Fibroblast of lung (primary cell): Measurements from ENCODE around the gene ZNF644. TPM values are rescaled to one million over a fixed set of nuclear protein-coding genes. Genes with fewer than 3 reads are reported as not detected.

Experiments used
- DNase-seq, 2 donors: peaks; one replicate each; pipeline versions ENCODE4 v3.0.0 to v3.0.0-alpha.2; 2010; ENCODE audit warnings: low read depth in 2 of 2
- H2AFZ ChIP-seq: 2 replicates; pipeline ENCODE4 v1.5.1; 2012; ENCODE audit warnings: low read length, control low read depth, inconsistent platforms
- H3K27ac ChIP-seq: 2 replicates; pipeline ENCODE4 v1.5.1; 2011; ENCODE audit warnings: low read length, control low read depth; ENCODE audit not compliant: insufficient read depth
- H3K27me3 ChIP-seq: 2 replicates; pipeline ENCODE4 v1.5.1; 2011; ENCODE audit warnings: mild to moderate bottlenecking, low read length; ENCODE audit not compliant: control insufficient read depth, insufficient read depth
- H3K36me3 ChIP-seq: 2 replicates; pipeline ENCODE4 v1.5.1; 2011; ENCODE audit warnings: low read length; ENCODE audit not compliant: control insufficient read depth, insufficient read depth
- H3K4me1 ChIP-seq: 2 replicates; pipeline ENCODE4 v1.5.1; 2011; ENCODE audit warnings: low read length; ENCODE audit not compliant: control insufficient read depth, insufficient read depth; ENCODE audit errors: extremely low read depth
- H3K4me2 ChIP-seq: 2 replicates; pipeline ENCODE4 v1.5.1; 2011; ENCODE audit warnings: low read length, control low read depth; ENCODE audit not compliant: insufficient read depth; ENCODE audit errors: extremely low read depth
- H3K4me3 ChIP-seq, 4 experiments: fragments of 200-600 bp in 1 of 4; sonication (generic) in 1 of 4; replicated peaks in 1 of 4; 2 replicates each; pipeline ENCODE4 v1.5.1; 2011 to 2016; ENCODE audit warnings: low read length in 4 of 4, low read depth in 3 of 4, mild to moderate bottlenecking in 3 of 4, control low read depth in 2 of 4, inconsistent platforms in 1 of 4, mixed read lengths in 1 of 4; ENCODE audit not compliant: insufficient read depth in 1 of 4; ENCODE audit errors: control extremely low read depth in 1 of 4
- H3K79me2 ChIP-seq: 2 replicates; pipeline ENCODE4 v1.5.1; 2012; ENCODE audit warnings: mild to moderate bottlenecking, low read length, inconsistent platforms; ENCODE audit not compliant: control insufficient read depth, insufficient read depth
- H3K9ac ChIP-seq: 2 replicates; pipeline ENCODE4 v1.5.1; 2011; ENCODE audit warnings: mild to moderate bottlenecking, low read length, control low read depth; ENCODE audit not compliant: insufficient read depth
- H3K9me3 ChIP-seq: 2 replicates; pipeline ENCODE4 v1.5.1; 2012; ENCODE audit warnings: low read depth, low read length; ENCODE audit not compliant: control insufficient read depth, insufficient read depth
- H4K20me1 ChIP-seq: 2 replicates; pipeline ENCODE4 v1.5.1; 2011; ENCODE audit warnings: low read length; ENCODE audit not compliant: control insufficient read depth, insufficient read depth; ENCODE audit errors: extremely low read depth
- EZH2 ChIP-seq: IDR thresholded peaks from 2 replicates; pipeline ENCODE4 v1.5.1; 2012; ENCODE audit warnings: low read length, control low read depth, mild to moderate bottlenecking; ENCODE audit errors: missing control alignments
- polyA plus RNA-seq, 2 donors: library from polyadenylated mRNA; depleted of rRNA in 1 of 2; stranded (reverse) in 1 of 2; unstranded in 1 of 2; fragments of >200 nt; gene quantifications; 2 replicates each; pipeline ENCODE4 v1.2.1, GENCODE V29; 2011 to 2012; ENCODE audit warnings: missing spikeins in 1 of 2
- total RNA-seq: library from RNA; depleted of rRNA; stranded (reverse); fragments of >200 nt; gene quantifications from 2 replicates; pipeline ENCODE4 v1.2.1, GENCODE V29; 2014
- TF ChIP-seq, protein P1 (sequence below), 2 donors: IDR thresholded peaks in 1 of 2; conservative IDR thresholded peaks in 1 of 2; 1 replicate in 1 of 2; 2 replicates in 1 of 2; pipeline ENCODE4 v1.5.1; 2011 to 2012; ENCODE audit warnings: low read length in 2 of 2, control low read depth in 1 of 2, inconsistent platforms in 1 of 2, low read depth in 1 of 2, mild to moderate bottlenecking in 1 of 2

The ZNF644 gene
- total and polyA plus RNA-seq, 2 donors (not counting 1 experiment from before 2014, with no cell fraction given): 25.6 to 56.8 TPM

DNA sequence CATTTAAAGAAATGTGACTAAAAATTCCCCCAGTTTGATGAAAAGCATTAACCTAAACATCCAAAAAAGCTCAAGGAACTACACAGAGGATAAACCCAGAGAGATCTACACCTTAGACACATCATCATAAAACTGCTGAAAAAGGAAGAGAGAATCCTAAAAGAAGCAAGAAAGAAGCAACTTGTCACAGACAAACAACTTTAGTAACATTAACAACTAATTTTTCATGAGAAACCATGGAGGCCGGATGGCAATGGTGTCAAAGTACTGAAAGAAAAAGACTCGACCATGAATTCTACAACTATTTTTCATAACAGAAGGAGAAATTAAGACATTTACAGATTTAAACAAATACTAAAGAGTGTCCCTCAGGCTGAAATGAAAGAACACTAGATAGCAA, 17.7 kb downstream of the ZNF644 start:
- no peaks in the 10 kb centered on the region for H3K9me3 ChIP-seq
- H4K20me1 ChIP-seq: no peaks in the 10 kb centered on the region
- H3K4me3 ChIP-seq: no peak overlapping the region
- H3K9ac ChIP-seq: no peak overlapping the region
- no peak overlapping the region for H2AFZ ChIP-seq
- no peak overlapping the region for H3K27ac ChIP-seq
- H3K4me1 ChIP-seq: no peaks in the 10 kb centered on the region
- peaks cover 44% of the 10 kb centered on the region for H3K79me2 ChIP-seq
- DNase-seq: no peak
- TF ChIP-seq EZH2: no peak
- TF ChIP-seq, protein P1, sequence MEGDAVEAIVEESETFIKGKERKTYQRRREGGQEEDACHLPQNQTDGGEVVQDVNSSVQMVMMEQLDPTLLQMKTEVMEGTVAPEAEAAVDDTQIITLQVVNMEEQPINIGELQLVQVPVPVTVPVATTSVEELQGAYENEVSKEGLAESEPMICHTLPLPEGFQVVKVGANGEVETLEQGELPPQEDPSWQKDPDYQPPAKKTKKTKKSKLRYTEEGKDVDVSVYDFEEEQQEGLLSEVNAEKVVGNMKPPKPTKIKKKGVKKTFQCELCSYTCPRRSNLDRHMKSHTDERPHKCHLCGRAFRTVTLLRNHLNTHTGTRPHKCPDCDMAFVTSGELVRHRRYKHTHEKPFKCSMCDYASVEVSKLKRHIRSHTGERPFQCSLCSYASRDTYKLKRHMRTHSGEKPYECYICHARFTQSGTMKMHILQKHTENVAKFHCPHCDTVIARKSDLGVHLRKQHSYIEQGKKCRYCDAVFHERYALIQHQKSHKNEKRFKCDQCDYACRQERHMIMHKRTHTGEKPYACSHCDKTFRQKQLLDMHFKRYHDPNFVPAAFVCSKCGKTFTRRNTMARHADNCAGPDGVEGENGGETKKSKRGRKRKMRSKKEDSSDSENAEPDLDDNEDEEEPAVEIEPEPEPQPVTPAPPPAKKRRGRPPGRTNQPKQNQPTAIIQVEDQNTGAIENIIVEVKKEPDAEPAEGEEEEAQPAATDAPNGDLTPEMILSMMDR (conservative IDR thresholded peaks at IDR 0.05 in 1 of 2, IDR thresholded peaks at IDR 0.05 in 1 of 2; ENCODE audit: low read depth in 1 of 2, low read length in 2 of 2): no peak
- H3K36me3 ChIP-seq: no peaks in the 10 kb centered on the region
- no peak overlapping the region for H3K4me2 ChIP-seq
- H3K27me3 ChIP-seq: no peaks in the 10 kb centered on the region

DNA sequence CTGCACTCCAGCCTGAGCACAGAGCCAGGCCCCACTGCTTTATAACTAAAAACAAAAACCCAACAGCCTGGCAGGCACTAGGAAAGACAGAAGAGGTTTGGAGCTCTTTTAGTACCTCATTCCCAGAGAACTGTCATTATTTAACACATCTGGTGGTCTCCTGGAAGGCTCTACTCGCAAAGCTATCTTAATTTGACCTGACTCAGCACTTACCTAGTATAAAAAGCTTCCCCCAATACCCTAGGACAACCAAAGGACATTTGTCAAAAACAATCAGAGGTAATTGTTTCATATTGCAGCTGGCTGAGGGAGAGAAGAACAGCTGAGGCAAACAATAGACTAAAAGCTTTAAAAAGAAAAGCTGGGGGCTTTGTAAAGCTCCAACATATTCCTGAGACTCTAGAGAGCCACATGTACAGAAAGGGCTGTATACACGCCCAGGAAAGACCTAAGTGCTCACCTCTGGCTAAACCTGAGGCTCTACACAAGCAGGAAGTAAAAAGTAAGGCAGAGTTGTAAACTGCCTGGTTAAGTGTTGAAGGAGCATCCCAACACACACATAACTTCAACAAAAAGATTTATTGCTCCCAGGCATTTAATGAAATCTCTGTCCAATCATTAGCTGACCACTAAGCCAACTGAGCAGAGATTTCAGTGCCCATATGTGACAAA, 25.0 kb downstream of the ZNF644 start:
- Histone ChIP-seq H3K4me1 (no peaks in the 10 kb centered on the region), H4K20me1 (peaks cover 1% of the 10 kb centered on the region)
- no peak for TF ChIP-seq EZH2
- TF ChIP-seq, protein P1 (conservative IDR thresholded peaks at IDR 0.05 in 1 of 2, IDR thresholded peaks at IDR 0.05 in 1 of 2; ENCODE audit: low read depth in 1 of 2, low read length in 2 of 2): no peak

DNA sequence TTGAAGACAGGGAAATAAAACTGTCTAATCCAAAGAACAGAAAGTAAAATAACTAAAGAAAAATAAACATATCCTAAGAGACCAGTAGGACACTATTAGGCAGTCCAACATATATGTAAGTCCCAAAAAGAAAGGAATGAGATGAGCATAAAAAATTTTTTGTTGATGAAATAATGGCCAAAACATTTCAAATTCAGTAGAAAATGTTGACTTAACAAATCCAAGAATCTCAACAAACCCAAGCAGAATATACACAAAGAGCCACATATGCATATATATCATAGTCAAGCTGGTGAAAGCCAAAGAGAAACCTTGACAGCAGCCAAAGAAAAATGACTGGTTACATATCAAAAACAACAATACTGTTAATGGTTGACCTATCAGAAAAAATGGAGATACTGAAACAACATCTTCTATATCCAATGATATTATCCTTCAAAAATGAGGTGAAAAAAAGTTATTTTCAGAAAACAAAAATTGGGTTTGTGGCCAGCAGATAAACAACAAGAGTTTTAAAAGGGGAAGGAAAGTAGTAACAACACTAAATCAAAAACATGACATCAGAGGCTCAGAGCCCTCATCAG, 26.4 kb downstream of the ZNF644 start:
- no peak overlapping the region for H3K4me2 ChIP-seq
- no peak overlapping the region for H3K27ac ChIP-seq
- H3K9ac ChIP-seq: no peak overlapping the region
- no peaks in the 10 kb centered on the region for H3K27me3 ChIP-seq
- H3K79me2 ChIP-seq: peaks cover 70% of the 10 kb centered on the region
- H3K4me3 ChIP-seq: no peak overlapping the region
- TF ChIP-seq EZH2: no peak
- TF ChIP-seq, protein P1 (conservative IDR thresholded peaks at IDR 0.05 in 1 of 2, IDR thresholded peaks at IDR 0.05 in 1 of 2; ENCODE audit: low read depth in 1 of 2, low read length in 2 of 2): no peak
- no peaks in the 10 kb centered on the region for H3K4me1 ChIP-seq
- H2AFZ ChIP-seq: no peak overlapping the region
- H4K20me1 ChIP-seq: peaks cover 3% of the 10 kb centered on the region
- no peaks in the 10 kb centered on the region for H3K9me3 ChIP-seq
- H3K36me3 ChIP-seq: no peaks in the 10 kb centered on the region
- DNase-seq: no peak

More for the DNA sequence above, 25.0 kb downstream of the ZNF644 start:
- H3K9me3 ChIP-seq: no peaks in the 10 kb centered on the region
- H3K9ac ChIP-seq: no peak overlapping the region
- peaks cover 56% of the 10 kb centered on the region for H3K79me2 ChIP-seq
- H2AFZ ChIP-seq: no peak overlapping the region
- no peak overlapping the region for H3K4me3 ChIP-seq
- no peaks in the 10 kb centered on the region for H3K27me3 ChIP-seq
- no peak overlapping the region for H3K4me2 ChIP-seq
- DNase-seq: no peak
- no peak overlapping the region for H3K27ac ChIP-seq
- H3K36me3 ChIP-seq: no peaks in the 10 kb centered on the region
